K562 (cell line): Measurements from ENCODE around the gene MICAL2. TPM values are rescaled to one million over a fixed set of nuclear protein-coding genes. Genes with fewer than 3 reads are reported as not detected.

Source experiments
- ATAC-seq: fragments of 200-7000 bp; cut with Tn5 transposase; 3 replicates; pipeline ENCODE4 v1.9.1; 2020; ENCODE audit warnings: moderate library complexity
- BruUV-seq: library from RNA; stranded (reverse); fragments of 400-500 nt; replicated peaks from 2 replicates; lab custom pipeline; 2021; lab: Mats Ljungman, UMichigan
- CTCF ChIA-PET: fragments of 300-600 bp; formaldehyde crosslinking; extraction: SDS; loops from one replicate; lab custom pipeline; 2021; ENCODE audit warnings: low intra/inter-chr PET ratio; lab: Yijun Ruan, JAX
- POLR2A ChIA-PET: fragments of 300-600, 350-650 bp; sonication (Branson Sonifier 250); formaldehyde crosslinking; extraction: SDS; loops from one replicate; lab custom pipeline; 2021; ENCODE audit warnings: antibody characterized with exemption, inconsistent platforms; lab: Yijun Ruan, JAX
- DNase-seq, 4 experiments: peaks; one replicate each; pipeline versions ENCODE4 v3.0.0 to v3.0.0-alpha.2; 2011 to 2018; ENCODE audit warnings: low spot score in 3 of 4, mixed read lengths in 3 of 4; ENCODE audit errors: extremely low read depth in 1 of 4
- FAIRE-seq: peaks from 2 replicates; lab custom pipeline; 2011; peaks lifted over from hg19 to GRCh38; lab: Jason Lieb, UNC
- H2AFZ ChIP-seq: 2 replicates; pipeline ENCODE4 v1.6.0; 2011; ENCODE audit warnings: low read depth, low read length, control low read depth, inconsistent platforms
- H3K27ac ChIP-seq: fragments of 200-600 bp; 3 replicates; pipeline ENCODE4 v1.8.0; 2011; ENCODE audit warnings: low read depth, mild to moderate bottlenecking, control low read depth, inconsistent platforms, low read length, moderate library complexity, mixed read lengths; ENCODE audit errors: extremely low read depth
- H3K27me3 ChIP-seq, 2 experiments: fragments of 300-600 bp in 1 of 2; 2 replicates in 1 of 2; 3 replicates in 1 of 2; pipeline versions ENCODE4 v1.6.0 to v1.8.0; 2011; ENCODE audit warnings: inconsistent platforms in 2 of 2, low read length in 2 of 2, mild to moderate bottlenecking in 1 of 2, mixed read lengths in 1 of 2, moderate library complexity in 1 of 2; ENCODE audit not compliant: control insufficient read depth in 2 of 2, insufficient read depth in 2 of 2
- H3K36me3 ChIP-seq: fragments of 300-600 bp; 3 replicates; pipeline ENCODE4 v1.8.0; 2011; ENCODE audit warnings: mild to moderate bottlenecking, low read length, inconsistent platforms; ENCODE audit not compliant: control insufficient read depth, insufficient read depth
- H3K4me1 ChIP-seq, 2 experiments: fragments of 200-600 bp in 1 of 2; replicated peaks in 1 of 2; 2 replicates in 1 of 2; 3 replicates in 1 of 2; pipeline versions ENCODE4 v1.5.1 to v1.8.0; 2011; ENCODE audit warnings: inconsistent platforms in 2 of 2, low read length in 2 of 2, mild to moderate bottlenecking in 1 of 2, mixed read lengths in 1 of 2, moderate library complexity in 1 of 2; ENCODE audit not compliant: control insufficient read depth in 2 of 2, insufficient read depth in 2 of 2
- H3K4me2 ChIP-seq: 2 replicates; pipeline ENCODE4 v1.6.1; 2011; ENCODE audit warnings: low read length, control low read depth, inconsistent platforms, mixed read lengths; ENCODE audit not compliant: insufficient read depth
- H3K4me3 ChIP-seq: fragments of 200-600 bp; sonication (generic), shearing (Covaris generic); 2 replicates; pipeline ENCODE4 v1.5.1; 2016; ENCODE audit warnings: control low read depth, inconsistent platforms
- H3K79me2 ChIP-seq: fragments of 200-600 bp; 3 replicates; pipeline ENCODE4 v1.8.0; 2011; ENCODE audit warnings: low read length, inconsistent platforms; ENCODE audit not compliant: control insufficient read depth, insufficient read depth
- H3K9ac ChIP-seq, 2 experiments: 2 replicates each; pipeline versions ENCODE4 v1.6.0 to v1.6.1; 2011; ENCODE audit warnings: low read depth in 2 of 2, low read length in 2 of 2, control low read depth in 1 of 2, inconsistent platforms in 1 of 2, mild to moderate bottlenecking in 1 of 2, mixed read lengths in 1 of 2; ENCODE audit not compliant: insufficient read depth in 1 of 2
- H3K9me1 ChIP-seq: one replicate; pipeline ENCODE4 v1.6.0; 2011; ENCODE audit warnings: inconsistent platforms, mild to moderate bottlenecking, low read length, moderate library complexity; ENCODE audit not compliant: control insufficient read depth, insufficient read depth
- H3K9me3 ChIP-seq: replicated peaks from 2 replicates; pipeline ENCODE4 v1.5.1; 2011; ENCODE audit warnings: low read depth, low read length, inconsistent platforms; ENCODE audit not compliant: control insufficient read depth, insufficient read depth
- H4K20me1 ChIP-seq: replicated peaks from 2 replicates; pipeline ENCODE4 v1.6.1; 2011; ENCODE audit warnings: low read length, inconsistent platforms, mixed read lengths; ENCODE audit not compliant: control insufficient read depth, insufficient read depth
- DNMT1 ChIP-seq: fragments of 450-650 bp; IDR thresholded peaks from 2 replicates; pipeline ENCODE4 v1.6.1; 2016; ENCODE audit warnings: antibody characterized with exemption, mild to moderate bottlenecking
- ETS1 ChIP-seq: conservative IDR thresholded peaks from 2 replicates; pipeline ENCODE4 v1.6.1; 2011; ENCODE audit warnings: low read depth, mild to moderate bottlenecking, low read length; ENCODE audit not compliant: control insufficient read depth
- HDAC3 ChIP-seq: fragments of 450-650 bp; IDR thresholded peaks from 2 replicates; pipeline ENCODE4 v1.6.1; 2018; ENCODE audit warnings: borderline replicate concordance, mild to moderate bottlenecking, moderate library complexity; ENCODE audit not compliant: partially characterized antibody
- KHSRP ChIP-seq: fragments of 450-650 bp; IDR thresholded peaks from 2 replicates; pipeline ENCODE4 v1.6.1; 2017
- NR2F6 ChIP-seq: fragments of 450-650 bp; formaldehyde crosslinking; IDR thresholded peaks from 2 replicates; pipeline ENCODE4 v1.4.0; 2020; ENCODE audit warnings: mild to moderate bottlenecking
- NR3C1 ChIP-seq: sonication (generic); formaldehyde crosslinking; IDR thresholded peaks from 2 replicates; pipeline ENCODE4 v1.8.1; 2022; ENCODE audit warnings: missing genetic modification reagents
- TAF9B ChIP-seq: fragments of 450-650 bp; IDR thresholded peaks from 2 replicates; pipeline ENCODE4 v1.6.1; 2018; ENCODE audit warnings: mild to moderate bottlenecking; ENCODE audit not compliant: partially characterized antibody
- TEAD1 ChIP-seq, 2 experiments: fragments of 450-650 bp in 1 of 2; sonication (generic) in 1 of 2; formaldehyde crosslinking; IDR thresholded peaks; 2 replicates each; pipeline versions ENCODE4 v1.4.0 to v1.8.0; 2020 to 2022; ENCODE audit warnings: mild to moderate bottlenecking in 2 of 2, missing genetic modification reagents in 1 of 2
- THAP12 ChIP-seq: fragments of 250-450 bp; sonication (Bioruptor Pico); IDR thresholded peaks from 2 replicates; pipeline ENCODE4 v1.9.0; 2021; ENCODE audit warnings: mild to moderate bottlenecking, inconsistent platforms
- U2AF2 ChIP-seq: fragments of 200-400 bp; formaldehyde crosslinking; optimal IDR thresholded peaks from 2 replicates; pipeline ENCODE3; 2017; ENCODE audit warnings: low read depth, mild to moderate bottlenecking, low read length
- XRCC3 ChIP-seq: fragments of 450-650 bp; IDR thresholded peaks from 2 replicates; pipeline ENCODE4 v1.6.1; 2017; ENCODE audit warnings: mild to moderate bottlenecking, moderate library complexity
- ZNF217 ChIP-seq: sonication (generic); formaldehyde crosslinking; IDR thresholded peaks from 2 replicates; pipeline ENCODE4 v1.8.0; 2022; ENCODE audit warnings: mild to moderate bottlenecking, missing genetic modification reagents
- WGBS: fragments of 100-300 bp; shearing (Covaris generic); methylation state at CpG from one replicate; pipeline ENCODE4 v1.1.6; 2016; ENCODE audit warnings: low coverage, mixed read lengths; ENCODE audit not compliant: insufficient coverage; ENCODE audit errors: missing lambda C conversion rate; 5-methylcytosine and 5-hydroxymethylcytosine counted together
- in situ Hi-C: fragments of 300-500 bp; cut with MboI; formaldehyde crosslinking; loops from 4 replicates; pipeline ENCODE4 v1.15.0; 2018; ENCODE audit warnings: inconsistent platforms, mixed read lengths
- intact Hi-C: fragments of 100-400 bp; cut with micrococcal nuclease; formaldehyde crosslinking; loops from 2 replicates; pipeline ENCODE4 v1.14.2; 2022
- polyA plus RNA-seq, 8 experiments: library from polyadenylated mRNA; depleted of rRNA in 4 of 8; stranded (reverse) in 5 of 8; unstranded in 3 of 8; fragments of >200 nt; fragmentation: Nextera tagmentation in 2 of 8; fragmentation: Illumina TruSeq in 1 of 8; extraction: Ambion mirVana in 2 of 8; extraction: Trizol in 1 of 8; gene quantifications; 2 replicates each; pipeline versions ENCODE4 v1.2.1 to v1.2.3, GENCODE V29; 2011 to 2014; ENCODE audit warnings: inconsistent platforms in 1 of 8, missing spikeins in 1 of 8
- total RNA-seq, 7 experiments: library from RNA; depleted of rRNA in 6 of 7; stranded (reverse); fragments of >200 nt in 6 of 7; fragmentation: Illumina TruSeq in 2 of 7; extraction: Trizol in 2 of 7; gene quantifications; 2 replicates each; pipeline versions ENCODE4 v1.2.1 to v1.2.3, GENCODE V29; 2011 to 2021; ENCODE audit warnings: low replicate concordance in 1 of 7
- TF ChIP-seq, protein P1 (sequence below), 2 experiments: fragments of 450-650 bp; IDR thresholded peaks; 2 replicates each; pipeline ENCODE4 v1.6.1; 2018; ENCODE audit warnings: mild to moderate bottlenecking in 2 of 2, low read depth in 1 of 2; ENCODE audit not compliant: partially characterized antibody in 2 of 2

The MICAL2 gene
- total and polyA plus RNA-seq, 9 of the 15 experiments (the other 6 are each of a cell fraction or from before 2014, with no cell fraction given): 4.7 to 64.2 (median 33.6) TPM

DNA sequence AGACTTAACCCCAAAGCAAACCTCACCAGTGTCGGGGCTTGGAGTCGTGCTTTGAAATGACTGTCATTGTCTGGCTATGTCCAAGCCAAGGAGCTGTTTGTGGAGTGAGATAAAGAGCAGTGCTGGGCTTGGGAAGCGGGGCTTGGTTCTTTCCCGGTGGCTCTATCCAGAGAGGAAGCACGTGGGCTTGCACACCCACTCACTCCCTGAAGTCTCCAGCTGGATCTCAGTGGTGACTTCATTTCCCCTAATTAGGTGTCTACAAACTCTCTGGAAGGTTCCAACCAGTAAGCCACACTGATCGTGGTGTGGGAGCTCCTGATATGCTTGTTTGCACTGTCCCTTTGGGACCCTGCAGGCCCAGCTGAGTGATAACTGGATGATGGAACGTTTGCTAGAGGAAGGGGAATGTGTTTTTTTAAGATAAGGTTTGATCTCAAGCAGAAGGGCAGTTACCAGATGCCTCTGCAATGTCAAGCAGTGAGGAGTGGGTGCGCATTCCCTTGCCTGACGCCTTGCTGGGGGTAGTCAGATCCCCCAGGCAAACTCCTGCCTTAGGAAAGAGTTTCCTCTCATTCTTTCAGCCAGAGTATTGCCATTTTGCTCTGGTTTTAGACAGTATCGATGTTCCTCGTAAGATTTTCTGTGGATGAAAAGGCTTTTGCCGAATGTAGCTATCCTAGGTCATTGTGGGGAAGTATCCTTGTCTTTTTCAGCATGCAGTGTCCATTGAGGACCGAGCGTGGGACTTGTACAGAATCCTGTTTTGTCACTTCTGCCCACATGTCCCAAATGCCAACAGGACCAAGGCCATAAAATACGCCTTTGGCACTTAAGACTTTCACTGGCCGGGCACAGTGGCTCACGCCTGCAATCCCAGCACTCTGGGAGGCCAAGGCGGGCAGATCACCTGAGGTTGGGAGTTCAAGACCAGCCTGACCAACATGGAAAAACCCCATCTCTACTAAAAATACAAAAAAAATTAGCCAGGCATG, 90.9 kb downstream of the MICAL2 start:
- no peak overlapping the region for H3K4me3 ChIP-seq
- ATAC-seq (peak; percentile 93), DNase-seq (peak; percentile 90 to 99 (median 93)), FAIRE-seq (peak; percentile 100)
- ChIA-PET CTCF (no interaction called here), POLR2A (interaction anchor here (0.5 to 3.2 kb wide), 19 partner anchors 8 to 106 kb away, joined by 3 to 21 read pairs (median 4); no protein-coding TSS in a partner anchor)
- H3K36me3 ChIP-seq: peaks cover 29% of the 10 kb centered on the region
- peak overlapping the region; percentile 53 for H3K4me2 ChIP-seq
- BruUV-seq: no TSS peak
- peaks cover 7% of the 10 kb centered on the region; the same call in 2 of the 3 replicates for H3K79me2 ChIP-seq
- intact Hi-C loops (loop anchor here (1.0 to 5.0 kb wide), 6 partner anchors 18 to 113 kb away; no protein-coding TSS in a partner anchor), in situ Hi-C loops (no loop called here)
- peak overlapping the region; percentile 30 to 67; a peak in 3 of 4 replicates for H3K9ac ChIP-seq
- H3K4me1 ChIP-seq: peaks cover 24 to 50% of the 10 kb centered on the region in 2 experiments
- peaks cover 2% of the 10 kb centered on the region for H3K9me1 ChIP-seq
- H4K20me1 ChIP-seq: no peaks in the 10 kb centered on the region
- H2AFZ ChIP-seq: peak overlapping the region; percentile 21
- 0 out of 2 replicates have a peak, but pooled peaks cover 2% of the 10 kb centered on the region for H3K9me3 ChIP-seq
- WGBS: 5% methylated on average over 17 of the region's 18 CpGs
- H3K27ac ChIP-seq: peak overlapping the region; percentile 89
- no peaks in the 10 kb centered on the region; a peak in 1 of 5 replicates for H3K27me3 ChIP-seq
- TF ChIP-seq ZNF217 (CRISPR knock-in tag): no peak
- TF ChIP-seq XRCC3: no peak
- no peak for TF ChIP-seq U2AF2
- peak; percentile 91 for TF ChIP-seq ETS1
- TF ChIP-seq NR2F6 (CRISPR knock-in tag): no peak
- TF ChIP-seq KHSRP: peak; percentile 94
- TF ChIP-seq, protein P1, sequence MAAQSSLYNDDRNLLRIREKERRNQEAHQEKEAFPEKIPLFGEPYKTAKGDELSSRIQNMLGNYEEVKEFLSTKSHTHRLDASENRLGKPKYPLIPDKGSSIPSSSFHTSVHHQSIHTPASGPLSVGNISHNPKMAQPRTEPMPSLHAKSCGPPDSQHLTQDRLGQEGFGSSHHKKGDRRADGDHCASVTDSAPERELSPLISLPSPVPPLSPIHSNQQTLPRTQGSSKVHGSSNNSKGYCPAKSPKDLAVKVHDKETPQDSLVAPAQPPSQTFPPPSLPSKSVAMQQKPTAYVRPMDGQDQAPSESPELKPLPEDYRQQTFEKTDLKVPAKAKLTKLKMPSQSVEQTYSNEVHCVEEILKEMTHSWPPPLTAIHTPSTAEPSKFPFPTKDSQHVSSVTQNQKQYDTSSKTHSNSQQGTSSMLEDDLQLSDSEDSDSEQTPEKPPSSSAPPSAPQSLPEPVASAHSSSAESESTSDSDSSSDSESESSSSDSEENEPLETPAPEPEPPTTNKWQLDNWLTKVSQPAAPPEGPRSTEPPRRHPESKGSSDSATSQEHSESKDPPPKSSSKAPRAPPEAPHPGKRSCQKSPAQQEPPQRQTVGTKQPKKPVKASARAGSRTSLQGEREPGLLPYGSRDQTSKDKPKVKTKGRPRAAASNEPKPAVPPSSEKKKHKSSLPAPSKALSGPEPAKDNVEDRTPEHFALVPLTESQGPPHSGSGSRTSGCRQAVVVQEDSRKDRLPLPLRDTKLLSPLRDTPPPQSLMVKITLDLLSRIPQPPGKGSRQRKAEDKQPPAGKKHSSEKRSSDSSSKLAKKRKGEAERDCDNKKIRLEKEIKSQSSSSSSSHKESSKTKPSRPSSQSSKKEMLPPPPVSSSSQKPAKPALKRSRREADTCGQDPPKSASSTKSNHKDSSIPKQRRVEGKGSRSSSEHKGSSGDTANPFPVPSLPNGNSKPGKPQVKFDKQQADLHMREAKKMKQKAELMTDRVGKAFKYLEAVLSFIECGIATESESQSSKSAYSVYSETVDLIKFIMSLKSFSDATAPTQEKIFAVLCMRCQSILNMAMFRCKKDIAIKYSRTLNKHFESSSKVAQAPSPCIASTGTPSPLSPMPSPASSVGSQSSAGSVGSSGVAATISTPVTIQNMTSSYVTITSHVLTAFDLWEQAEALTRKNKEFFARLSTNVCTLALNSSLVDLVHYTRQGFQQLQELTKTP (IDR thresholded peaks at IDR 0.05; ENCODE audit: low read depth in 1 of 2, partially characterized antibody in 2 of 2): peak; percentile 43 to 94
- TF ChIP-seq THAP12 (CRISPR knock-in tag): no peak
- peak; percentile 89 to 91 for TF ChIP-seq TEAD1 (CRISPR knock-in tag; IDR thresholded peaks at IDR 0.05)
- TF ChIP-seq TAF9B: peak; percentile 98
- peak; percentile 98 for TF ChIP-seq HDAC3
- no peak for TF ChIP-seq NR3C1 (CRISPR knock-in tag)
- no peak for TF ChIP-seq DNMT1
